Measurements from ENCODE around the gene NR2C2AP.

DNA sequence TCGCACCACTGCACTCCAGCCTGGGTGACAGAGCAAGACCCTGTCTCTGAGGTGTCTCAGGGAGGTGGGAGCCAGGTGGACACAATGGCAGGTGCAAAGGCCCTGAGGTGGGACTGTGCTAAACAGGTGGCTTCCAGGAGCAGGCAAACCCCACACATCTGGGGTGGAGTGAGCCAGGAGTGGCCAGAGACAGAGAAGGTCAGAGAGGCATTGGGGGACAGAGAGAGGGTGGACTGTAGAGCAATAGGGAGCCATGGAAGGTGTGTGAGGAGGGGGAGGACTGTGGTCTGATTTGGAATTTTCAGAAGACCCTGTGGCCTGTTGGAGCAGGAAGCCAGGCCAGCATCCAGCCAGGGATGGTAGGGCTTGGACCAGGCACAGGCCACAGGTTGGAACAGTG is 37.8 kb downstream of the NR2C2AP start:
- TF ChIP-seq, protein P1, sequence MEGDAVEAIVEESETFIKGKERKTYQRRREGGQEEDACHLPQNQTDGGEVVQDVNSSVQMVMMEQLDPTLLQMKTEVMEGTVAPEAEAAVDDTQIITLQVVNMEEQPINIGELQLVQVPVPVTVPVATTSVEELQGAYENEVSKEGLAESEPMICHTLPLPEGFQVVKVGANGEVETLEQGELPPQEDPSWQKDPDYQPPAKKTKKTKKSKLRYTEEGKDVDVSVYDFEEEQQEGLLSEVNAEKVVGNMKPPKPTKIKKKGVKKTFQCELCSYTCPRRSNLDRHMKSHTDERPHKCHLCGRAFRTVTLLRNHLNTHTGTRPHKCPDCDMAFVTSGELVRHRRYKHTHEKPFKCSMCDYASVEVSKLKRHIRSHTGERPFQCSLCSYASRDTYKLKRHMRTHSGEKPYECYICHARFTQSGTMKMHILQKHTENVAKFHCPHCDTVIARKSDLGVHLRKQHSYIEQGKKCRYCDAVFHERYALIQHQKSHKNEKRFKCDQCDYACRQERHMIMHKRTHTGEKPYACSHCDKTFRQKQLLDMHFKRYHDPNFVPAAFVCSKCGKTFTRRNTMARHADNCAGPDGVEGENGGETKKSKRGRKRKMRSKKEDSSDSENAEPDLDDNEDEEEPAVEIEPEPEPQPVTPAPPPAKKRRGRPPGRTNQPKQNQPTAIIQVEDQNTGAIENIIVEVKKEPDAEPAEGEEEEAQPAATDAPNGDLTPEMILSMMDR (IDR thresholded peaks at IDR 0.05): no peak
- no peak for TF ChIP-seq POLR2A (IDR thresholded peaks at IDR 0.05)

All from Peyer's patch (tissue), 4 donors.